Left kidney (tissue), 2 donors: Measurements from ENCODE around the gene POLR3G. TPM values are rescaled to one million over a fixed set of nuclear protein-coding genes. Genes with fewer than 3 reads are reported as not detected.

Experiments
- DNase-seq: peaks from one replicate; pipeline ENCODE4 v3.0.0-alpha.2; 2013
- polyA plus RNA-seq: library from polyadenylated mRNA; unstranded; fragments of 120-200 nt; gene quantifications from one replicate; pipeline ENCODE4 v1.2.1, GENCODE V29; 2013; ENCODE audit not compliant: insufficient read length

POLR3G gene
- polyA plus RNA-seq, 1 donor: 4.9 TPM

GRCh38 chr5:90550963-90551362 lies 76.3 kb downstream of the POLR3G start:
- DNase-seq: no peak

- no peak for DNase-seq
Observed at GRCh38 chr5:90551376-90551775, 76.7 kb downstream of the POLR3G start.

GRCh38 chr5:90553711-90554110 lies 79.0 kb downstream of the POLR3G start:
- no peak for DNase-seq

- no peak for DNase-seq
Observed at GRCh38 chr5:90554358-90555006, 79.8 kb downstream of the POLR3G start.

- no peak for DNase-seq
Observed at GRCh38 chr5:90555666-90556065, 81.0 kb downstream of the POLR3G start.

- DNase-seq: peak; percentile 3
Observed at GRCh38 chr5:90557391-90557790, 82.7 kb downstream of the POLR3G start.

- DNase-seq: no peak
Observed at GRCh38 chr5:90557871-90558270, 83.2 kb downstream of the POLR3G start.

GRCh38 chr5:90558344-90559192 lies 83.9 kb downstream of the POLR3G start, which contains the start of gene ADGRV1:
Gene ADGRV1 (plus strand): TSS chr5:90558797. CDS start chr5:90558896, 99 bp downstream.
- DNase-seq: peak; percentile 85

GRCh38 chr5:90560771-90561170 lies 86.1 kb downstream of the POLR3G start:
- DNase-seq: no peak

- DNase-seq: no peak
Observed at GRCh38 chr5:90561766-90562165, 87.1 kb downstream of the POLR3G start.

GRCh38 chr5:90562341-90562740 lies 87.7 kb downstream of the POLR3G start:
- no peak for DNase-seq

- DNase-seq: no peak
Observed at GRCh38 chr5:90563108-90563507, 88.4 kb downstream of the POLR3G start.

Other genes with a start within 250 kb of the POLR3G start
- gene CETN3, start 65.1 kb upstream of the POLR3G start, polyA plus RNA-seq: 79.0 TPM
- gene MBLAC2, start 93 bp upstream of the POLR3G start, polyA plus RNA-seq: 11.1 TPM
- gene LYSMD3, start 54.7 kb downstream of the POLR3G start, polyA plus RNA-seq: 34.3 TPM
- 12.5 TPM for gene ADGRV1, start 83.9 kb downstream of the POLR3G start, polyA plus RNA-seq